ENCODE data around the gene ZMIZ2.

- TF ChIP-seq RNF2 (IDR thresholded peaks at IDR 0.05; ENCODE audit: borderline replicate concordance, low read depth, low read length, missing control alignments, poor library complexity, severe bottlenecking), result no peak
- no peak for TF ChIP-seq CTCF (IDR thresholded peaks at IDR 0.05; ENCODE audit: control extremely low read depth in 1 of 3, insufficient read depth in 1 of 3, low read depth in 1 of 3, low read length in 3 of 3)
Measured at GRCh38 chr7:44766416-44766801, 17.8 kb downstream of the ZMIZ2 start.

Data from H1 (cell line).